Stimulated activated CD8-positive, alpha-beta memory T cell treated with anti-CD3 and anti-CD28 coated beads, Interleukin-4, amount 100 ng/mL, for 4 hours (primary cell): Measurements from ENCODE around the gene TANC1.

ENCODE experiments used
- DNase-seq, 2 donors: peaks; one replicate each; pipeline ENCODE4 v3.0.0-alpha.2; 2020; ENCODE audit warnings: low read depth in 2 of 2, low spot score in 1 of 2

Gene TANC1

DNA sequence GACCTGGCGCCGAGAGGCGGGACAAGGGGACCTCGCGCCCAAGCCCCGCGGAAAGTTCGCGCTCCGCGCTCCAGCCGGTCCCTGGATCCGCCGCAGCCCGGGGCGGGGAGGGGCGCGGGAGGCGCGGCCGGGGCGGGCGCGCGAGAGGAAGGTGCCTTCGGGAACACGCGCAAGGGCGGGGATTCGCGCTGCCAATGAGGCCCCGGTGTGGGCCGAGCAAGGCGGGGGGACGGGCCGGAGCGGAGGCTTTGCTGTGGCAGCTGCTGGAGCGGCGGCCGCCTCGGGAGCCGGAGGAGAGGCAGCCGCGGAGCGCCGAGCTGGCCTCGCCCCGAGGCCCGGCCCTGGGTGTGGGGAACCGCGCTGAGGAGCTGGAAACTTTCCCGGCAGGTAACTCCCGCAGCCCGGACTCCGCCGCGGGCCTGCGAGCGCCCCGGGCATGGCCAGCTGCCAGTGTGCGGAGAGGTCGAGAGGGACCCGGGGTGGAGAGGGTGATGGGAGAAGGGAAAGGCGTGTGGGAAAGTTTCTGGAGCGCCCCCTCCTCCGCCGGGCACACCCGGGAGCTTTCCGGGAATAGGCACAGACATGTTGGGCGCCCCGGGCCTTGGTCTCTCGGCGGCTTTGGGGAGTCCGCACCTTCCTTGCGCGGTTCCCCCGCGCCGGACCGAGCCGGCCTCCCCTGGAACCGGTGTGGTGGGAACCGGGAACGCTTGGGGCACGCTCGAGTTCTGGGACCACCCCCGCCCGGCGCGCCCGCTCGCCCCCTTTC is at the start of gene TANC1:
Gene TANC1 (plus strand): TSS at position 245 of the 766 bp plus-strand sequence. CDS start 97,271 bp downstream, outside the sequence.
- DNase-seq: peak in 1 of 2 donors; percentile 17

DNA sequence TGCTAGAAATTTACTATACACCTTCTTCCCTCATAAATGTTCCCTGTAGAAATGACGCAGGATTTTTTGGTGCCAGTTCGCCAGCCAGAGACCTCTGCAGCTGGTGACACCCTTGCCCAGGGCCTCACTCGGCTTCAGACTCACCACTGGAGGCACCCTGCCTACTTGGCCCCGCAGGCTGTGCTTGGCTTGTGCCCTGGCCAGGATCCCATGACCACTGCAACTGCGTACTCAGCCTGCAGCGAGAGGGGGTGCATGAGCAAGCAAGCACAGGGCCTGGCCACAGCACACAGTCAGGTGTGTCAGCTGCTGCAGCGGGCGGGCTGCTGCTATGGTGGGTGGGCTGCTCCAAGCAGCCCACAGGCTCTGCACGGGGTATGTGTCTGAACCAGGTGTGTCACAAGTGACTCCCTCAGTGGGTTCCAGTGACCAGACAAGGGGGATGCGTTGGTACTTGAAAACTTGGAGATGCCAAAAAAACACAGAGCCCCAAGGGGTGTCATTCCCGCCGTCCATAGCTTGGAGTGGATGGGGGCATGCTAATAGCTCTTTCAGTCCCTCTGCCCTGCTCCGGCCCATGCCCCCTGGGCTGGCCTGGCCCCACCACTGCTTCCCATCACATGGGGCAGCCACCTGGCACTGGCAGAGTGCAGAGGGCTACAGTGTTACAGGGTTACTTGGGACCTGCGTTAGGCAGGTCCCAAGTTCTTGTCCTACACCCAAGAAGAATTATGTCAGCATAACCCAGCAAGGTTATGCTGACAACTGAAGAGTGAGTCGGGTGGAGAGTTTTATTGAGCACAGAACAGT is 46.6 kb upstream of the TANC1 start:
- no peak for DNase-seq

DNA sequence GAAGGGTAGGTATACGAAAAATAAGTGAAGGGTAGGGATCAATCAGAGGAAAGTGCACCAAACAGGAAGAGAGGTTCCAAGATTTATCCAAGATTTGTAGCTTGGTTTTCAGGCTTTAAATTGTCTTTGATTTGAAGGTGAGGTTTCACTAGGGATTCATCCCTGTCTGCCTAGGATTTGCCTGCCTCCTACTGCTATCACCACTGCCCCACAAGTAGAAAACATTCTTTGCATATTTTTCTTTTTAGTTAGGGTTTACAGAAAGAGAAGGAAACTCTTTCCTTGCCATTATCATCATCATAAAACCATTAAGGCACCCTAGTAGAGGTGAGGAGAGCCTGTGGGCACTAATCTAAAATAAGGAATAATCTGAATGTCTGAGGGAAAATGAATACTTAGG is 45.8 kb upstream of the TANC1 start:
- no peak for DNase-seq

DNA sequence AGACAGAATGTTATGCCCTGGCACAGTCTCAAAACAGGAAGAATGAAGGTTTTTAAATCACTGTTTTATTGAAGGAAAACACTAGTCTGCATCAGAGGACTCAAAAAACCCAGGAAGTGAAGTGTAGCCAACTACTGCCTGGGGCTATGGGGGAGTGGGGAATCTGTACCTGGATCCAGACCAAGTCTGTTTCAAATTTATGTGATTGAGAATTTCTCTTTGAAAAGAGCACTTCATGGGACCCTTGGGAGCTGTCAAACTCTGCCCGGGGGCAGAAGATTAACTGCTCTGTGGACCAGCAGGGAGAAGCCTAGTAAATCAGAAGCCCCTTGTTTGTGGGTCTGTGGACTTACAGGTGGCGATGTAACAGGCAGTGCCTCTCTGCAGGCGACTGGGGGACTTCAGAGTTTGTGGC is 45.3 kb upstream of the TANC1 start:
- DNase-seq: no peak

DNA sequence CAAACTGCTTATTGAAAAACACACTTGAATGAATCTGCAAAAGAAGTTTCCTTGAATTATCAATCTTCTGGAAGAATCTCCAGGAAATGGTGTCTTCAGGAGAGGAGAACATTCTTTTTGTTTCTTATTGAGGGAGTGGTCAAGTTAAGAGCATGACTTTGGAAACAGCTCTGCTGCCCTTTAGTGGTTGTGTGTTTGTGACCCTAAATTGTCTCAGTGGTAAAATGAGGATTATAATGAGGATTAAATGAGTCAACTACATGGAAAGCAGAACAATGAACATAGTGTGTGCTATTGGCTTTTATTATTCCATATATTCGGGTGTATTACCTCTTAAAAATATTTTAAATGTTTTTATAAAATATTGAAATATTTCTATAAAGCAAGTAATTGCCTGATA is 44.8 kb upstream of the TANC1 start:
- no peak for DNase-seq

DNA sequence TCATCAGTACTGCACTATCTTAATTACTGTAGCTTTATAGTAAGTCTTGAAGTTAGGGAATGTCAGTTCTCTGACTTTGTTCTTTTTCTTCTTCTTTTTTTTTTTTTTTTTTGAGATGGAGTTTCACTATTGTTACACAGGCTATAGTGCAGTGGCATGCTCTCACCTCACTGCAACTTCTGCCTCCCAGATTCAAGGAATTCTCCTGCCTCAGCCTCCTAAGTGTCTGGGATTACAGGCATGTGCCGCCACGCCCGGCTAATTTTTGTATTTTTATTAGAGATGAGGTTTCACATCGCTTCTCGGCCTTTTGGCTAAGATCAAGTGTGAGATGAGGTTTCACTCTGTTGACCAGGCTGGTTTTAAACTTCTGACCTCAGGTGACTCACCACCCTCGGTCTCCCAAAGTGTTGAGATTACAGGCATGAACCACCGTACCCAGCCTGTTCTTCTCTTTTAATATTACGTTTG is 41.9 kb upstream of the TANC1 start:
- no peak for DNase-seq

DNA sequence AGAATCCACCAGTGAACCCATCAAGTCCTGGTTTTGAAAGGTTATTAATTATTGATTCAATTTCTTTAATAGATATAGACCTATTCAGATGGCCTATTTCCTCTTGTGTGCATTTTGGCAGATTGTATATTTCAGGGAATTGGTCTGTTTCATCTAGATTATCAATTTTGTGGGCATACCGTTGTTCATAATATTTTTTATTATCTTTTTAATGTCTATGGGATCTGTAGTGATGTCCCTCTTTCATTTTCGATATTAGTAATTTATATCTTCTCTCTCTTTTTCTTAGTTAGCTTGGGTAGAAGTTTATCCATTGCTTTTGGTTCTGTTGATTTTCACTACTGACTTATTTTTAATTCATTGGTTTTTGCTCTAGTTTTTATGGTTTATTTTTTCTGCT is 39.9 kb upstream of the TANC1 start:
- no peak for DNase-seq

DNA sequence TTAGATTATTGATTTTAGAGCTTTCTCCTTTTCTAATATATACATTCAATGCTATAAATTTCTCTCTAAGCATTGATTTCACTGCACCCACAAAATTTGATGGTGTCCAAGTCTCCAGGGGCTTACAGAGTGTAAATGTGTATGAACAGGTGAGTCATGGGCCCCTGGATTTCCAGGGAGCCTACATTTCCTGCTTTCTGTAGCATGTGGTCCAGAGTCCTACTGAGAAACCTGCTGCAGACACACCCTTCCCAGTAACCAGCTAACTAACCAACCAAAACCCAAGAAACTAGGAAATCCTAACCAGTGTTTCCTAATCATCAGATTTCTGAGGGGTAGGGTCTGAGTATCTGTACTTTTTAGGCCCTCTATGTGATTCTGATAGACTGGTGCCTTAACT is 39.5 kb upstream of the TANC1 start:
- no peak for DNase-seq

DNA sequence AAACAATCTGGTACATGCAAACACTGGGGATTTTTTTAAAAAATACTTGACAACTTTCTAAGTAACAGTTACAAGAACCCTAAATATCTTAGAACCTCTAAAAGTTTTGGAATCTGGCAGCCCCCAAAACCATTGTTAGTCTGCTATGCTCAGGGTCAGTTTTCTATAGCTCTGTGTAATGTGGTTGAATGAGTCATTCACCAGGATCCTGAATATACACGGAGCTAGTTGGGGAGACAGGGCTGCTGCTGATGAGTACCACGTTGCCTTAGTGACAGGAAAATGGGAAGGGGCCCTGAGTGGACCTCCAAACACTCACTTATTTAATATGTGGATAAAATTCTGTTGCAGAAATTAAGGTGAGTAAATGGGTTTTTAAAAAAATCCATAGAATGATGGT is 36.9 kb upstream of the TANC1 start:
- no peak for DNase-seq

DNA sequence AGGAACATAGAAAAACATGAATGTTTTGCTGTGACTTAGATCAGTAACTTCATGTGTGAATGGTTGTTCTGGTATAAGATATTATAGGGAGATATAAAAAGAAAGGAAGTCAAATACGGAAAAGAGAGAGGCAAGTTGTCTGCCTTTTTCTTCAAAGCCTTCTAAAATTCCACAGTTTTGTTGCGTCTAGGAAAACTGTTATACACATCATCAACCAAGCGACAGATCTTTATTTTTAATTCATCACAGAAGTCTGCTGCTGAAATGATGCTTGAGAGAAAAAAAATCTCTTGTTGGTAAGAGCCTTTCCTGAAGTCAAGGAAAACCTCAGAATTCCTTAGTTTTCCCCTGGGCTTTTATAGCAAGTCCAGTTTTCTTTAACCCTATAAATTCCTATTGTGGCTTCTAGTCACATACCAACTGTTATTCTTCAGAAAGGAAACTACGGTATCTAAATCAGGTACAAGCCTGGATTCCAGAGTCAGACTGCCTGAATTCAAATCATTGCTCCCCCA is 36.3 kb upstream of the TANC1 start:
- DNase-seq: no peak

DNA sequence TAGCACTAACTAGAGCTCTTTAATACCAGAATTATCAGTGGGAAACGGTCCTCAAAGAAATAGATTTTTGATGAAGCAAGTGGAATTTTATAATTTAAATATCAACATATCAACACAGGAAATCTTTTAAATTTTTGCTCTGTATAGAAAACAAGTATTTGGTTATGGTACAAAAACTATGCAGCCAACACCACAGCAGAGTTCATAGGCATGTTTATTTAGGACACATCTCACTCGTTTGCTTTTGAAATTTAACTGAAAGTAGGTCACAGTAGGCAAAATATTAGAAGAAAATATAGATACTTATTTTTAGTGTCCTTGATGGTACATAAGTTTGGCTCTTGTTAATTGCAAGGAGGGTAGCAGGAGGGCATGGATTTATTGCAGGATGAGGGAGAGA is 34.3 kb upstream of the TANC1 start:
- no peak for DNase-seq

DNA sequence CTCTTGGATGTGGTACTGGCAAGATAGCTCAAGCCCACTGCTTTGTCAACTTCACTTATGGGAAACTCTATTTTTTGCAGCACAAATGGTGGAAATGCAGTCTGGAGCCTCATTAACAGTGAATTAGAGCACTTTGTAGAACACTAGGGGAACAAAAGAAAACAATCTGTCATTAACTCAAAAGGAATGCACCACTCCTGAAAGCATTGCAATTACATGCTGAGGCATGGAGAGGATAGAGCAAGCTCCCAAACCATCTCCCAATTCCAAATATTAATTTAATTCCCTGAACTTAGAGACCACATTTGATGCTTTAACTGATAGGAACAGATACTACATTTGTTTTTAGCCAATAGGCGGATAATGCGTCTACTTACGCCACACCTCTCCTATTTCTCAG is 32.8 kb upstream of the TANC1 start:
- no peak for DNase-seq

DNA sequence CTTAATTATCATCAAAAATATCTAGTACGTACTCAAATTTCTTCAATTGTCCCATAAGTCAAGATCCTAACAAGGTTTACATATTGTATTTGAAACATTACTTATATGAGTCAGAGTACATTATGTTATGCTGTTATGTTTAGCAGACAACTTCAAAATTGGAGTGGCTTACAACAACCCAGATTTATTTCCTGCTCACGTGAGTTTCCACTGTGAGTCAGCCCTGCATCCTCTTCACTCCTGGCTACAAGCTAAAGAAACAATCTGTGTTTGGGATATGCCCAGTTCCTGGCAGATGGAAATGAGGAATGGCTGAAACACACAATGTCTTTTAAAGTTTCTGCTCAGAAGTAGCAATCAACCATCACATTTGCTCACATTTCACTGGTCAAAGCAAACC is 31.5 kb upstream of the TANC1 start:
- DNase-seq: no peak

DNA sequence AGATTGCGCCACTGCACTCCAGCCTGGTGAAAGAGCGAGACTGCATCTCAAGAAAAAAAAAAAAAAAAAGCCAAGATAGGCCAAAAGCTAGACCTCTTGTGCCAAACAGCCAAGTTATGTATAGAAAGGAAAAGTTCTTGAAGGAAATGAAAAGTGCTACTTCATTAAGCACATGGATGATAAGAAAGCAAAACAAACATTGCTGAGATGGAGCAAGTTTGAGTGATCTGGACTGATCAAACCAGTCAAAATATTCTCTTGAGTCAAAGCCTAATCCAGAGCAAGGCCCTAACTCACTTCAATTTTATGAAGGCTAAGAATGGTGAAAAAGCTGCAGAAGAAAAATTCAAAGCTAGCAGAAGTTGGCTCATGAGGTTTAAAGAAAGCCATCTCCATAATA is 28.1 kb upstream of the TANC1 start:
- no peak for DNase-seq

DNA sequence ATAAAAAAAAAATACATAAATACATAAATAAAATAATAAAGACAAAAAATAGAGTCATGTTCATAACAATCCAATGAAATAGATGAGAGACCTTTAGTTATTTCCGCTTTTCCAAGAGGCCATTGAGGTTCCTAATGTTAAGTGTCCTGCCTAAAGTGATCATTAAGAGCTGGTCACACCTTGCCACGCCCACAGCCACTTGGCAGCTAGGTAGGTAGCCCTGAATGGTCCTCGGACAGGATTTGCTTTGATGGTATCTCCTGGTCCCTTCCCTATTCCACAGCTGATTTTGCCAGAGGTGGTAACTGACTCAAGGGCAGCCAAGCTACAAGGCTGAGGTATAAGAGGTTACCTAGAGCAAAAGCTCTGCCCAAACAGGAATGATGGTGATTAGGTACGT is 24.5 kb upstream of the TANC1 start:
- DNase-seq: no peak

DNA sequence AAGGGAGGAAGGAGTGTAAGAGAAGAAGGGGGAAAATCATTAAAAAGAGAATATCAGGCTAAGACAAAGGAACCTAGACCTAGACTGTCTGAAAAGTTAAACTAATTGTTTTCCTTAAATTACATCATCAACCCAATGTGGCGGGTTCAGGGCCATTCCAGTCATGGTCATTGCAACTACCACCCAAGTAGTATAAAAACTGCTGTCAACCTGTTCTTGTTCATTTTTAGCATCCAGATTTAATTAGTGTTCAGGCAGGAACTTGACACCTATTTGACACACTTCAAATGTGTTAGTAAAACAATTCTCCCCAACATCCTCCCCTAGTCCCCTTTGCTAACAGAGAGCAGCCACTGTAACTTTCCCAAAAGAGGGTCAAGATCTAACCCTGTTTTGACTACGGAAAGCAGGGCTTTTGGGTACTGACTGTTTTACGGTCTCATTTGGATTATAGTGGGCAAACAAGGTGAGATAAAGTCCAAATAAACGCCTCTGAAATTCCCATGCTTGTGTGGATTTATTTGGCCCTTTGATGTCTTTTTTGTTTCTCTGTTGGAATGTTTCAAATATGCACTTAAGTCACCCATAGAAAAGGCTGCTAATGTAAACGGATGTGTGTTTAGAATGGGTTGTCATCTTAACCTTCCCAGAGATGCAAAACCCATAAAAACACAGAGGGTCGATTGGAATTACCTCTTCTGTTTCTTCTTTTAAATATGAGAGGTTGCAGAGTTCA is 19.3 kb upstream of the TANC1 start:
- DNase-seq: no peak

DNA sequence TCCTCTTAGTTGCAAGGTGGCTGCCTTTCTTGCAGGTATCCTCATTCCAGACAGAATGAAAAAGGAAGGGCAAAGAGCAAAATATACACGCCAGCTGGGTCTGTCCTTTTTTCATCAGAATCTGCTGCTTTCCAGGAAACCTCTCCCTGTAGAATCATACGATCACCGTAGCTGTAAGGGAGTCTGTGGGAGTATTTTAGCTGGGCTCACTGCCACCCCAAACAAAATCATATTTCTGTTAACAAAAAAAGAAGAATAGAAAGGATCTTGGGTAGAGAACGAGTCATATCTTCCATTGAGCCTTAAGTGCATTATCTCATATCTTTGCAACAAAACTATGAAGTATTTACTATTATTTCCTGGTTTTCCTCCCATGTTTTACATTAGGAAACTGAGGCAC is 15.0 kb upstream of the TANC1 start:
- DNase-seq: no peak

DNA sequence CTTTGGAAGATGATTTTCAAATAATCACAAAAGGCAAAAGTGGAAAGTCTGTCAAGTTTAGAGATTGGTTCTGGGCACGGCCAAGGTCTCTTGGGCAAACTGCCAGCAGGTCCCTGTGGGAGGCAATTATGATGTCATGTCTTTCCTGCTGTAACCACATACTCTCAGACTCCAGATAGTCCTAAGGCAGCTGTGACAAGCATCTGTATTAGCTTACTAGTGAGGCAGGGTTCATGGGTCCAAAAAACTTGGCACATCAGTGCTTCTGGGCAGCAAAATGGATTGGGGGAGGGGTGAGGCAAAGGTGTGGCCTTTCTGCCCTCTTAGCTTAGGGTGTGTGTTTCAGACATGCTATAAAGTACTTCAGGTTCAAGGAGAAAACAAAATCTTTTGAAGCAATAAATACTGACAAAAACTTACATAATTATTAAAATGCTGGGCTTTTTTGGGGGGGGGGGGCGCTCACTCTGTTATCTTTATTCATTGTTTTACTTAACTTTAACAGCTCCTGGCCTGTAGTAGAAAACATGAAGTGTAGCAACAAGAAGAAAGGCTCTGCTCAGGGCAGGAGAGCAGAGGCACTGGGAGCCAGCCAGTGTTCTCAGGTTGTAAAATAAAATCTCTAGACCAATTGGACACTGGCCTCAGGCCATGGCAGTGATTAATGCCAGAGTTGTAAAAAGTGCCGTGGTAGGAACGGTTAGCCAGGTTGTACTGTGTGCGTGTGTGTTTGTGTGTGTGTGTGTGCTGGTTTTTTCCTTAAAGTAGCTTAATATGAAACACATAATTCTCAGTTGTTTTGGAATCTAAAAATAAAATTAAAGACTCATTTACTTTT is 14.3 kb upstream of the TANC1 start:
- no peak for DNase-seq

DNA sequence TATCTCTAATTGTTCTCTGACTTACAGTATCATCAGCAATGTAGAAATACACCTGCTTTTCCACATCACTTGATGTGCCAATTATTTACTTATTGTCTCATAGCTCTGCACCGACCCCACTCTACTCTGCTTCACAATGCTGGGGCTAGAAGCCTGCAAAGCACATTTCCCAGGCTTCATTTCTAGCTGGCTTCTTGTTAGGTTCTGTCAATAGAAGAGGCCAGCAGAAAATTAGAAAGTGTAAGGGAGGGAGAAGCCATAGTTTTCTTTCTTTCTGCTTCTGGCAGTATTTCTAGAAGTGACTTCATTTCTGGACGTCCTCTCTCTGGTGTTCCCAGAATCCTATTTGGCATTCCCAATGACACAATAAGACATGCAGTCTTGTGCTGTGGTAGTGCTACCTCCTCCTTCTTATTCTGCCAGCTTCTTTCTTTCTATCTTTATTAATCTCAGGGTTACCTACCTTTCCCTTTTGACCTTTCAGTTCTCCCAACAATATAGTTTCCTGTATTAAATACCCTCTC is 12.5 kb upstream of the TANC1 start:
- DNase-seq: no peak

DNA sequence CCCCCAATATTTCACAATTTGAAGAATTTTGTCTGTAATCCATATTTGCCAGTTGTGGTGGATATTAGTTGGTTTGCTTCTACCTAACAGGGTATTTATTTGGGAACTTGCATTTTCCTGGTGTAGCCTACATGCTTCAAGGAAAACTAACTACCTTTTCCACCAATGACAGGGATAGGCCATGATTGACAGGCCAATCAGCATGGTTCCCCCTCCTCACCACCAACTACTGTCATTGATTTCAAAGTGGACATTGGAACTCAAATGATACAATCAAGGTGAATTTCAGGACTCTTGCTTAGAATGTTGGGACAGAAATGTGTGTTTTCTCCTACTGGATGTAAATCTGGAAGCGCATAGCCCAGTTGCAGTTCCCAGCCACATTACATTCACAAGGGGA is 10.1 kb upstream of the TANC1 start:
- DNase-seq: no peak
